IMR-90 (cell line): ENCODE measurements around the gene PDCD11.

Source experiments
- CEBPB ChIP-seq: IDR thresholded peaks from 2 replicates; pipeline ENCODE4 v1.6.1; 2012; ENCODE audit warnings: low read depth, low read length, improper control_type of control experiment
- MXI1 ChIP-seq: IDR thresholded peaks from 2 replicates; pipeline ENCODE4 v1.6.1; 2012; ENCODE audit warnings: low read depth, mild to moderate bottlenecking, low read length, moderate library complexity, borderline replicate concordance
- POLR2A ChIP-seq: IDR thresholded peaks from 2 replicates; pipeline ENCODE4 v1.6.1; 2012; ENCODE audit warnings: mild to moderate bottlenecking, low read depth, low read length
- RFX5 ChIP-seq: IDR thresholded peaks from 2 replicates; pipeline ENCODE4 v1.8.0; 2012; ENCODE audit warnings: low read depth, mild to moderate bottlenecking, low read length, moderate library complexity
- SMC3 ChIP-seq: fragments of 150-350 bp; IDR thresholded peaks from 2 replicates; pipeline ENCODE4 v1.6.1; 2016; ENCODE audit warnings: low read depth, mild to moderate bottlenecking, antibody characterized with exemption, low read length, moderate library complexity
- TF ChIP-seq, protein P1 (sequence below): conservative IDR thresholded peaks from 2 replicates; pipeline ENCODE4 v1.5.1; 2012; ENCODE audit warnings: mild to moderate bottlenecking, low read depth, low read length, improper control_type of control experiment
- TF ChIP-seq, protein P2 (sequence below): fragments of 150-350 bp; IDR thresholded peaks from 2 replicates; pipeline ENCODE4 v1.6.1; 2017; ENCODE audit warnings: mild to moderate bottlenecking, antibody characterized with exemption, low read length, low read depth
- TF ChIP-seq, protein P3 (sequence below): fragments of 150-350 bp; IDR thresholded peaks from 2 replicates; pipeline ENCODE4 v1.6.1; 2016; ENCODE audit warnings: low read depth, mild to moderate bottlenecking, low read length, moderate library complexity, borderline replicate concordance

DNA sequence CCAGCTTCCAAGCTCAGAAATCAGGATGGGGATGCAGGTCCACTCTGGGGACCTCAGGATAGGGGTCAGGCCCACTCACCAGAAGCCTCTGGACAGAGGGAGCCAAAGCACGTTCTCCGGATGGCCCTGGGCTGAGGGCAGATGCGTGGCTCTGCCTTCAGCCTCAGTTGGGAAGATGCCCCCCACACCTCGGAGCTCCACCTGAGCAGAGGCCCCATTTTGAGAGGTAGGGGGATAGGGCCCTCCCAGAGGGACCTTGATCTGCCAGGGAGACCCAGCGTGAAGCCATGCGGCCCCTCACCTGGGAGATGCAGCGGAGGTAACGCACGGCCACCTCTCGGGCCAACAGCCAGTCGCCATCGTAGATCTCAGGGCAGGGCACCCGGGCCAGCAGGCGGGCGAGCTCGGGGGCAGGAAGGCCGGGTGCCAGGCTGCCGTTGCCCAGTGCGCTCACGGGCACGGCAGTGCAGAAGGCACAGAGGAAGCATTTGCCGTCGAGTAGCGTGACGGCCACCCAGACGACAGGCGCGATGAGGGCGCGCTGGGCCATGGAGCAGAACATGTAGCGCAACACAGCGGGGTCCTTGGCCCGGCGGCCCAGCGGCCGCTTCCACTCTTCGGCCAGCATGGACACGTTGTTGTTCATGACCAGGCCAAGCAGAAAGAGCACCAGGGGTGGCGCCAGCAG is 61.6 kb downstream of the PDCD11 start:
- TF ChIP-seq MXI1 (no peak), SMC3 (no peak), CEBPB (no peak), RFX5 (no peak), POLR2A (no peak)
- TF ChIP-seq, protein P1, sequence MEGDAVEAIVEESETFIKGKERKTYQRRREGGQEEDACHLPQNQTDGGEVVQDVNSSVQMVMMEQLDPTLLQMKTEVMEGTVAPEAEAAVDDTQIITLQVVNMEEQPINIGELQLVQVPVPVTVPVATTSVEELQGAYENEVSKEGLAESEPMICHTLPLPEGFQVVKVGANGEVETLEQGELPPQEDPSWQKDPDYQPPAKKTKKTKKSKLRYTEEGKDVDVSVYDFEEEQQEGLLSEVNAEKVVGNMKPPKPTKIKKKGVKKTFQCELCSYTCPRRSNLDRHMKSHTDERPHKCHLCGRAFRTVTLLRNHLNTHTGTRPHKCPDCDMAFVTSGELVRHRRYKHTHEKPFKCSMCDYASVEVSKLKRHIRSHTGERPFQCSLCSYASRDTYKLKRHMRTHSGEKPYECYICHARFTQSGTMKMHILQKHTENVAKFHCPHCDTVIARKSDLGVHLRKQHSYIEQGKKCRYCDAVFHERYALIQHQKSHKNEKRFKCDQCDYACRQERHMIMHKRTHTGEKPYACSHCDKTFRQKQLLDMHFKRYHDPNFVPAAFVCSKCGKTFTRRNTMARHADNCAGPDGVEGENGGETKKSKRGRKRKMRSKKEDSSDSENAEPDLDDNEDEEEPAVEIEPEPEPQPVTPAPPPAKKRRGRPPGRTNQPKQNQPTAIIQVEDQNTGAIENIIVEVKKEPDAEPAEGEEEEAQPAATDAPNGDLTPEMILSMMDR, result no peak
- TF ChIP-seq, protein P2, sequence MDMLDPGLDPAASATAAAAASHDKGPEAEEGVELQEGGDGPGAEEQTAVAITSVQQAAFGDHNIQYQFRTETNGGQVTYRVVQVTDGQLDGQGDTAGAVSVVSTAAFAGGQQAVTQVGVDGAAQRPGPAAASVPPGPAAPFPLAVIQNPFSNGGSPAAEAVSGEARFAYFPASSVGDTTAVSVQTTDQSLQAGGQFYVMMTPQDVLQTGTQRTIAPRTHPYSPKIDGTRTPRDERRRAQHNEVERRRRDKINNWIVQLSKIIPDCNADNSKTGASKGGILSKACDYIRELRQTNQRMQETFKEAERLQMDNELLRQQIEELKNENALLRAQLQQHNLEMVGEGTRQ, result no peak
- TF ChIP-seq, protein P3, sequence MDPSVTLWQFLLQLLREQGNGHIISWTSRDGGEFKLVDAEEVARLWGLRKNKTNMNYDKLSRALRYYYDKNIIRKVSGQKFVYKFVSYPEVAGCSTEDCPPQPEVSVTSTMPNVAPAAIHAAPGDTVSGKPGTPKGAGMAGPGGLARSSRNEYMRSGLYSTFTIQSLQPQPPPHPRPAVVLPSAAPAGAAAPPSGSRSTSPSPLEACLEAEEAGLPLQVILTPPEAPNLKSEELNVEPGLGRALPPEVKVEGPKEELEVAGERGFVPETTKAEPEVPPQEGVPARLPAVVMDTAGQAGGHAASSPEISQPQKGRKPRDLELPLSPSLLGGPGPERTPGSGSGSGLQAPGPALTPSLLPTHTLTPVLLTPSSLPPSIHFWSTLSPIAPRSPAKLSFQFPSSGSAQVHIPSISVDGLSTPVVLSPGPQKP, result no peak
